ENCODE results near the gene PREX1. TPM values are rescaled to one million over a fixed set of nuclear protein-coding genes. Genes with fewer than 3 reads are reported as not detected.

Gene PREX1
- total RNA-seq, 4 donors from 2014 or later = 29.7 to 56.3 (median 46.6) TPM

- no peak for TF ChIP-seq CTCF (IDR thresholded peaks at IDR 0.05; ENCODE audit: low read depth)
Measured at GRCh38 chr20:48787861-48788375, 39.9 kb downstream of the PREX1 start.

DNA sequence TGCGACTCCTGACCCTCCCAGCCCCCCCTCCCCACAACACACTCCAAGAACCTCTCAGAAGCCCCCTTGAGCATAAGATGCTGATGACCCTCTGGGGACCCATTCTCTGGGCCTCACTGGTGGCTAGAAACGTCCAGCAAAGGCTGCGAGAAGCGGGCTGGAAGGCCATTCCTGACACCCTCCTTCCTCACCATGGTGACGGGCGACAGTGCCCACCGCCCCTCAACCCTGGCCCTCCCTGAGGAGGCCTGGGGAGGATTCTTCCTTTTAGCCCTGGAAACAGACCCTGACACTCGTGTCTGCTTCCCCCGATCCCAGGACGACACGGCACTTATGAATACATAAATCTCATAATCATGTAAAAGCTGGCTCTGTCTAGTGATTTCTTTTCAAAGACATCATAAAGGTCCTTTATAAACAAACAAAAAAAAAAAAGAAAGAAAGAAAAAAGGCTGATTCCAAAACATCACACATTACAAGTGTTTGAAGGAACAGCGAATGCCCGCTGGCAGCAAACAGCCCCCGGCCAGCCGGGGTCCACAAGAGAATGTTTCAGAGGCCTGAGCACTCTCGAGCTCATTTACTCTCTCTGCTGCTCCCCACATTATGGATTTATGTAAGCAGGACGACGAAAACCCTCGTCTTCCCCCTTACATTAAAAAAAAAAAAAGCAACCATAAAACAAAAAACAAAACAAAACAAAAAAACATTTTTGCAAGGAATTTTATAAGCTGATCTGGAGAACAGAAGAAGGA is 40.7 kb downstream of the PREX1 start:
- TF ChIP-seq CTCF (IDR thresholded peaks at IDR 0.05; ENCODE audit: low read depth) = no peak

DNA sequence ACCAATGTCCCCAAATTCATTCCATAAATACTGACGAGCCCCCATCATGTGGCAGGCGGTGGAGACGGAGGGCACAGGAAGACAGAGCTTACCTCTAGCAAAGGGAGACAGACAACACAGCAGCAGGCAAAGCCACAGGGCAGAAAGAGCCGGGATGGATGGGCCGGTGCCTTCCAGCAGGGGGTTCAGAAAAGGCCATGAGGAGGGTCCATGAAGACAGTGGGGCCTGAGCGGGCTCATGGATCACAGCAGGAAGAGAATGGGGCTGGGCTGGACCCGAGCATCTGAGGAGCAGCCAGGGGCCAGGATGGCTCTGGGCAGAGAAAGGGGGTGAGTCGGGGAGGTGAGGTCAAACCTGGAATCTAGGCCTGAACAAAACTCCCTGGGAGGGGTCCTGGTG is 42.0 kb downstream of the PREX1 start:
- no peak for TF ChIP-seq CTCF (IDR thresholded peaks at IDR 0.05; ENCODE audit: low read depth)

GRCh38 chr20:48785256-48785655 is 42.5 kb downstream of the PREX1 start:
- TF ChIP-seq CTCF (IDR thresholded peaks at IDR 0.05; ENCODE audit: low read depth) = no peak

- TF ChIP-seq CTCF (IDR thresholded peaks at IDR 0.05; ENCODE audit: low read depth) = no peak
Measured at GRCh38 chr20:48784273-48784641, 43.5 kb downstream of the PREX1 start.

- no peak for TF ChIP-seq CTCF (IDR thresholded peaks at IDR 0.05; ENCODE audit: low read depth)
Measured at GRCh38 chr20:48783533-48784272, 44.1 kb downstream of the PREX1 start.

DNA sequence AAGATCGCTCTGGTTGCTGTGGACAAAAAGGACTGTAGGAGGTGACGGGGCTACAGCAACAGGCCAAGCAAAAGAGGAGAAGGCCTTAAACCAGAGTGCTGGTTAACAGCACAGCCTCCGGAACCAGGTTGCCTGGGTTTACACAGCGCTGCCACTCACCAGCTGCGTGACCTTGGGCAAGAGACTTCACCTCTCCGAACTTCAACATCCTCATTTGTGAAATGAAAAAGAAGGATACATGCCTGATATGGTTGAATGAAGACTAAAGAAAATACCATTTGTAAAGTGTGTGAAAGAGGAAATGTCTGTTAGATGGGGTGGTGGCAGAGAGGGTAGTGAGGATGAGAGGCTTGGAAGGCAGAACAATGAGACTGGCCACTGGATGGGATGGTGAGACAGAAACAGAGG is 44.9 kb downstream of the PREX1 start:
- no peak for TF ChIP-seq CTCF (IDR thresholded peaks at IDR 0.05; ENCODE audit: low read depth)

Data from subcutaneous adipose tissue (tissue), 4 donors.